DND-41 (cell line): ENCODE data around the gene CANX.
"Not testable (repeated sequence)": the region's sequence is repeated elsewhere in the genome, so short reads cannot be mapped to it uniquely, and the experiment has no call there.

ENCODE experiments used
- ATAC-seq: fragments of 200-7000 bp; cut with Tn5 transposase; 3 replicates; pipeline ENCODE4 v1.9.1; 2021; ENCODE audit warnings: low read depth; ENCODE audit not compliant: insufficient read depth
- DNase-seq: peaks from one replicate; pipeline ENCODE4 v3.0.0-alpha.2; 2020
- H2AFZ ChIP-seq: 2 replicates; pipeline ENCODE4 v1.6.0; 2012; ENCODE audit warnings: low read depth, low read length
- H3K27ac ChIP-seq: 2 replicates; pipeline ENCODE4 v1.5.1; 2012; ENCODE audit warnings: low read length, inconsistent platforms
- H3K27me3 ChIP-seq: fragments of 200-600 bp; sonication (generic); 2 replicates; pipeline ENCODE4 v1.6.0; 2012; ENCODE audit warnings: low read length, mild to moderate bottlenecking, inconsistent platforms; ENCODE audit not compliant: insufficient read depth, poor library complexity
- H3K36me3 ChIP-seq: 2 replicates; pipeline ENCODE4 v1.5.1; 2012; ENCODE audit warnings: low read length, inconsistent platforms; ENCODE audit not compliant: insufficient read depth
- H3K4me1 ChIP-seq: 2 replicates; pipeline ENCODE4 v1.5.1; 2012; ENCODE audit warnings: mild to moderate bottlenecking, low read length; ENCODE audit not compliant: insufficient read depth
- H3K4me2 ChIP-seq: 2 replicates; pipeline ENCODE4 v1.6.0; 2012; ENCODE audit warnings: mild to moderate bottlenecking, moderate library complexity, low read length, inconsistent platforms; ENCODE audit not compliant: insufficient read depth
- H3K4me3 ChIP-seq, 2 experiments: fragments of 200-600 bp in 1 of 2; shearing (Covaris generic) in 1 of 2; 2 replicates each; pipeline ENCODE4 v1.5.1; 2012 to 2016; ENCODE audit warnings: inconsistent platforms in 2 of 2, low read length in 2 of 2, mild to moderate bottlenecking in 2 of 2, low read depth in 1 of 2, moderate library complexity in 1 of 2
- H3K79me2 ChIP-seq: 2 replicates; pipeline ENCODE4 v1.6.0; 2012; ENCODE audit warnings: low read length, inconsistent platforms; ENCODE audit not compliant: insufficient read depth
- H3K9ac ChIP-seq: 2 replicates; pipeline ENCODE4 v1.6.0; 2012; ENCODE audit warnings: low read depth, mild to moderate bottlenecking, inconsistent platforms, low read length, moderate library complexity
- H3K9me3 ChIP-seq: 2 replicates; pipeline ENCODE4 v1.5.1; 2012; ENCODE audit warnings: low read length, moderate library complexity, mild to moderate bottlenecking, inconsistent platforms; ENCODE audit not compliant: insufficient read depth, severe bottlenecking
- H4K20me1 ChIP-seq: 2 replicates; pipeline ENCODE4 v1.6.0; 2012; ENCODE audit warnings: low read length; ENCODE audit not compliant: insufficient read depth
- EZH2 ChIP-seq: IDR thresholded peaks from 3 replicates; pipeline ENCODE4 v1.6.1; 2012; ENCODE audit warnings: borderline replicate concordance, low read depth, mild to moderate bottlenecking, moderate library complexity, low read length, inconsistent platforms; ENCODE audit not compliant: severe bottlenecking
- TF ChIP-seq, protein P1 (sequence below): IDR thresholded peaks from 2 replicates; pipeline ENCODE4 v1.5.1; 2012; ENCODE audit warnings: borderline replicate concordance, low read length, moderate library complexity, mild to moderate bottlenecking; ENCODE audit not compliant: poor library complexity, severe bottlenecking; ENCODE audit errors: extremely low read depth

CANX gene

DNA sequence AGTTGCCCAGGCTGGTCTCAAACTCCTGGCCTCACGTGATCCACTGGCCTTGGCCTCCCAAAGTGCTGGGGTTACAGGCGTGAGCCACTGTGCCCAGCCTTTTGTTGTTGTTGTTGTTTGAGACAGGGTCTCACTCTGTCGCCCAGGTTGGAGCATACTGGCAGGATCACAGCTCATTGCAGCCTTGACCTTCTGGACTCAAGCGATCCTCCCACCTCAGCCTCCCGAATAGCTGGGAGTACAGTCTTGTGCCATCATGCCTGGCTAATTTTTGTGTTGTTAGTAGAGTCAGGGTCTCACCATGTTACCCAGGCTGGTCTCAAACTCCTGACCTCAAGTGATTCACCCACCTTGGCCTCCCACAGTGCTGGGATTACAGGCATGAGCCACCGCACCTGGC, 37.1 kb upstream of the CANX start:
- not testable (repeated sequence) for H3K79me2 ChIP-seq, H3K4me2 ChIP-seq, H3K36me3 ChIP-seq, H3K9ac ChIP-seq, H3K4me3 ChIP-seq, DNase-seq, H3K9me3 ChIP-seq, ATAC-seq, H2AFZ ChIP-seq, H4K20me1 ChIP-seq, H3K27ac ChIP-seq, H3K27me3 ChIP-seq
- H3K4me1 ChIP-seq, result peaks cover 15% of the 10 kb centered on the region

GRCh38 chr5:179668391-179668790, 30.4 kb upstream of the CANX start:
- DNase-seq (peak; percentile 35), ATAC-seq (peak; percentile 51; the same call in 1 of the 3 replicates)
- Histone ChIP-seq H3K4me1 (no peaks in the 10 kb centered on the region), H3K27ac (no peak overlapping the region), H3K36me3 (peaks cover 9% of the 10 kb centered on the region; the same call in 1 of the 2 replicates), H3K4me2 (no peak overlapping the region), H3K9me3 (no peaks in the 10 kb centered on the region), H4K20me1 (no peaks in the 10 kb centered on the region), H3K9ac (no peak overlapping the region), H2AFZ (no peak overlapping the region), H3K27me3 (no peaks in the 10 kb centered on the region), H3K4me3 (no peak overlapping the region), H3K79me2 (no peaks in the 10 kb centered on the region)
- no peak for TF ChIP-seq EZH2
- TF ChIP-seq, protein P1, sequence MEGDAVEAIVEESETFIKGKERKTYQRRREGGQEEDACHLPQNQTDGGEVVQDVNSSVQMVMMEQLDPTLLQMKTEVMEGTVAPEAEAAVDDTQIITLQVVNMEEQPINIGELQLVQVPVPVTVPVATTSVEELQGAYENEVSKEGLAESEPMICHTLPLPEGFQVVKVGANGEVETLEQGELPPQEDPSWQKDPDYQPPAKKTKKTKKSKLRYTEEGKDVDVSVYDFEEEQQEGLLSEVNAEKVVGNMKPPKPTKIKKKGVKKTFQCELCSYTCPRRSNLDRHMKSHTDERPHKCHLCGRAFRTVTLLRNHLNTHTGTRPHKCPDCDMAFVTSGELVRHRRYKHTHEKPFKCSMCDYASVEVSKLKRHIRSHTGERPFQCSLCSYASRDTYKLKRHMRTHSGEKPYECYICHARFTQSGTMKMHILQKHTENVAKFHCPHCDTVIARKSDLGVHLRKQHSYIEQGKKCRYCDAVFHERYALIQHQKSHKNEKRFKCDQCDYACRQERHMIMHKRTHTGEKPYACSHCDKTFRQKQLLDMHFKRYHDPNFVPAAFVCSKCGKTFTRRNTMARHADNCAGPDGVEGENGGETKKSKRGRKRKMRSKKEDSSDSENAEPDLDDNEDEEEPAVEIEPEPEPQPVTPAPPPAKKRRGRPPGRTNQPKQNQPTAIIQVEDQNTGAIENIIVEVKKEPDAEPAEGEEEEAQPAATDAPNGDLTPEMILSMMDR, result peak; percentile 66

- Histone ChIP-seq H3K27me3 (no peaks in the 10 kb centered on the region), H3K27ac (peak overlapping the region; percentile 89), H3K4me3 (peak overlapping the region; percentile 77 to 91), H3K9ac (peak overlapping the region; percentile 90), H3K4me1 (peaks cover 31% of the 10 kb centered on the region), H3K9me3 (no peaks in the 10 kb centered on the region), H3K79me2 (peaks cover 25% of the 10 kb centered on the region), H3K4me2 (peak overlapping the region; percentile 95), H3K36me3 (peaks cover 5% of the 10 kb centered on the region; the same call in 1 of the 2 replicates), H4K20me1 (no peaks in the 10 kb centered on the region), H2AFZ (peak overlapping the region; percentile 91)
- DNase-seq (peak; percentile 94), ATAC-seq (peak; percentile 88)
- no peak for TF ChIP-seq EZH2
- TF ChIP-seq, protein P1, result peak; percentile 30
Observed at GRCh38 chr5:179678223-179679013, 20.3 kb upstream of the CANX start.

DNA sequence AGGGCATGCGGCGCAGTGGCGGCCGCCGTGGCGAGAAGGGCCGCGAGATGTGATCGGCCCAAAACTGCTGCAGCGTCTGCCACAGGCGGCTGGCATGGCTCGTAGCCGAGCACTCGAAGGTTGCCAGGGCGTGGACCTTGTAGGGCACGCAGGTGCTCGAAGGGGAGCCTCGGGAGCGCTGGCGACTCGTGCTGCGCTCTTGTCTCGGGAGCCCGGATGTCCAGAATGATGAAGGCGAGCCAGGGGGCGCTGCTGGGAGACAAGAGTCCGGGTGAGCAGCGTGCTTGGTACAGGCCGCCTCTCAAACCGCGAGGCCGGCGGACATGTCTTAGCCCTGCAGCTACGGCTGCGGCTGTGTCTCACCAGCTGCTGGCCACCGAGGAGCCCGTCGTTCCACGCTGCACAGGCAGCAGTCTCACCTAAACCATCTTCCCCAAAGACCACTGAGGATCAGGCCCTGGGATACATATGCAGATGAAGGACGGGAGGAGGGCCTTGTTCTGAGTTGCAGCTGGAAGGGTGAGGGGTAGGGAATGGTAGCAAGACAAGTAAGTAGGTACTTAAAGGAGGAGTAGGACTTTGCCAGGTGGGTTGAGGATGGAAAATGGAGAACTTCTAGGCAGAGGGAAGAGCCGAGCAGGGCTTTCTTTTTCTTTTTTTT, 19.6 kb upstream of the CANX start:
- H3K36me3 ChIP-seq, result peaks cover 5% of the 10 kb centered on the region; the same call in 1 of the 2 replicates
- ATAC-seq (no peak; the same call in 2 of the 3 replicates), DNase-seq (peak; percentile 40)
- peak overlapping the region; percentile 77 to 91; a peak in 3 of 4 replicates for H3K4me3 ChIP-seq
- H3K79me2 ChIP-seq, result peaks cover 25% of the 10 kb centered on the region
- H3K4me2 ChIP-seq, result peak overlapping the region; percentile 95
- H3K9me3 ChIP-seq, result no peaks in the 10 kb centered on the region
- H3K27ac ChIP-seq, result peak overlapping the region; percentile 89
- H2AFZ ChIP-seq, result peak overlapping the region; percentile 91
- no peak for TF ChIP-seq EZH2
- TF ChIP-seq, protein P1, result no peak
- H3K4me1 ChIP-seq, result peaks cover 31% of the 10 kb centered on the region
- no peaks in the 10 kb centered on the region for H3K27me3 ChIP-seq
- no peaks in the 10 kb centered on the region for H4K20me1 ChIP-seq
- peak overlapping the region; percentile 90 for H3K9ac ChIP-seq
